T-cell (primary cell): ENCODE data around the gene PSME3. TPM values are rescaled to one million over a fixed set of nuclear protein-coding genes. Genes with fewer than 3 reads are reported as not detected.
A peak's percentile ranks its signal among the peaks of the same experiment; 100 is the strongest.

ENCODE experiments used
- ATAC-seq, 4 experiments: fragments of 200-7000 bp in 3 of 4; fragments of 150-1000 bp in 1 of 4; cut with Tn5 transposase; replicated peaks in 1 of 4; 1 replicate in 3 of 4; 2 replicates in 1 of 4; pipeline ENCODE4 v1.10.0; 2021; ENCODE audit warnings: moderate library complexity in 3 of 4, mild to moderate bottlenecking in 2 of 4, moderate number of reproducible peaks in 1 of 4
- CTCF ChIA-PET, 2 donors: fragments of 300-600 bp; sonication (Branson Sonifier 250); formaldehyde crosslinking; loops; one replicate each; lab custom pipeline; 2022; ENCODE audit warnings: antibody characterized with exemption in 2 of 2; lab: Charles Lee
- POLR2A ChIA-PET, 2 donors: fragments of 300-600 bp; sonication (Branson Sonifier 250); formaldehyde crosslinking; loops; one replicate each; lab custom pipeline; 2022; ENCODE audit warnings: antibody characterized with exemption in 2 of 2; lab: Charles Lee
- DNase-seq, 35 experiments: peaks; one replicate each; pipeline versions ENCODE4 v3.0.0 to v3.0.0-alpha.2; 2013 to 2023
- H3K27ac ChIP-seq: one replicate; pipeline ENCODE4 v1.5.1; 2013; ENCODE audit warnings: low read length
- H3K27me3 ChIP-seq, 2 experiments: replicated peaks in 1 of 2; 1 replicate in 1 of 2; 2 replicates in 1 of 2; pipeline versions ENCODE4 v1.6.1 to v1.7.0; 2013; ENCODE audit warnings: low read length in 1 of 2, mixed read lengths in 1 of 2; ENCODE audit not compliant: control insufficient read depth in 2 of 2, insufficient read depth in 2 of 2; ENCODE audit errors: extremely low read depth in 1 of 2
- H3K36me3 ChIP-seq, 2 donors: 1 replicate in 1 of 2; 2 replicates in 1 of 2; pipeline versions ENCODE4 v1.6.1 to v1.7.0; 2013; ENCODE audit warnings: low read length in 1 of 2; ENCODE audit not compliant: control insufficient read depth in 2 of 2, insufficient read depth in 1 of 2; ENCODE audit errors: extremely low read depth in 1 of 2
- H3K4me1 ChIP-seq, 2 experiments: 1 replicate in 1 of 2; 2 replicates in 1 of 2; pipeline versions ENCODE4 v1.6.1 to v1.7.0; 2013; ENCODE audit warnings: low read length in 2 of 2, mixed read lengths in 1 of 2; ENCODE audit not compliant: insufficient read depth in 2 of 2, control insufficient read depth in 1 of 2; ENCODE audit errors: extremely low read depth in 1 of 2
- H3K4me3 ChIP-seq, 2 donors: 1 replicate in 1 of 2; 2 replicates in 1 of 2; pipeline versions ENCODE4 v1.5.1 to v1.7.0; 2013; ENCODE audit warnings: mild to moderate bottlenecking in 2 of 2, low read length in 1 of 2, moderate library complexity in 1 of 2; ENCODE audit not compliant: control insufficient read depth in 1 of 2; ENCODE audit errors: extremely low read depth in 1 of 2
- H3K9me3 ChIP-seq: 2 replicates; pipeline ENCODE4 v1.7.0; 2013
- H3K27ac Mint-ChIP-seq, 2 donors: one replicate each; pipeline ENCODE4 v1.8.0; 2020 to 2021; ENCODE audit warnings: mild to moderate bottlenecking in 2 of 2, mixed read lengths in 2 of 2
- H3K27me3 Mint-ChIP-seq, 2 donors: one replicate each; pipeline ENCODE4 v1.8.0; 2021 to 2022; ENCODE audit warnings: mixed read lengths in 2 of 2
- H3K36me3 Mint-ChIP-seq: one replicate; pipeline ENCODE4 v1.8.0; 2021; ENCODE audit warnings: mixed read lengths
- H3K4me1 Mint-ChIP-seq, 3 donors: one replicate each; pipeline ENCODE4 v1.8.0; 2020 to 2022; ENCODE audit warnings: mixed read lengths in 3 of 3, mild to moderate bottlenecking in 1 of 3
- H3K4me3 Mint-ChIP-seq, 3 donors: one replicate each; pipeline ENCODE4 v1.8.0; 2020 to 2022; ENCODE audit warnings: mild to moderate bottlenecking in 3 of 3, mixed read lengths in 3 of 3, moderate library complexity in 3 of 3
- H3K9me3 Mint-ChIP-seq, 3 donors: one replicate each; pipeline ENCODE4 v1.8.0; 2020 to 2022; ENCODE audit warnings: mixed read lengths in 3 of 3
- WGBS: methylation state at CpG from one replicate; pipeline ENCODE4 v1.1.5; 2013; ENCODE audit warnings: missing lambda C conversion rate; ENCODE audit not compliant: insufficient coverage; 5-methylcytosine and 5-hydroxymethylcytosine counted together
- total RNA-seq, 35 experiments: library from RNA in 6 of 35; stranded (reverse) in 6 of 35; fragments of 120-200 nt in 1 of 35; gene quantifications; one replicate each; pipeline versions ENCODE4 v1.2.1 to v1.2.4 and lab custom pipeline; 2013 to 2026

Gene PSME3
- total RNA-seq, 5 donors from 2014 or later (not counting 1 experiment from before 2014, with no cell fraction given) = 68.0 to 79.1 (median 77.2) TPM

GRCh38 chr17:42841975-42842685 is 8.9 kb downstream of the PSME3 start:
- Mint-ChIP-seq H3K36me3 (peaks cover 46% of the 10 kb centered on the region), H3K27me3 (no peaks in the 10 kb centered on the region), H3K9me3 (no peaks in the 10 kb centered on the region), H3K4me1 (peaks cover 0 to 8% (median 6%) of the 10 kb centered on the region in 3 donors), H3K27ac (no peak overlapping the region), H3K4me3 (no peak overlapping the region)
- Histone ChIP-seq H3K9me3 (no peaks in the 10 kb centered on the region), H3K27me3 (no peaks in the 10 kb centered on the region), H3K27ac (no peak overlapping the region), H3K36me3 (peaks cover 9 to 72% of the 10 kb centered on the region in 2 donors), H3K4me3 (no peak overlapping the region), H3K4me1 (no peaks in the 10 kb centered on the region)
- 80% methylated on average over 1 of the region's 11 CpGs for WGBS
- no peak for ATAC-seq
- CTCF ChIA-PET = interaction anchor here in 1 of 2 donors (0.8 kb wide), 1 partner anchor 9 kb away, joined by 3 read pairs; the partner anchor contains the start of gene PSME3
- POLR2A ChIA-PET = no interaction called here
- no peak for DNase-seq

GRCh38 chr17:42843358-42843934 is 10.2 kb downstream of the PSME3 start:
- no peak overlapping the region for H3K27ac ChIP-seq
- CTCF ChIA-PET = interaction anchor here in 1 of 2 donors (0.8 to 1.2 kb wide), 2 partner anchors 10 to 496 kb away, joined by 3 to 4 read pairs; partner anchors contain the start of gene PSME3
- Mint-ChIP-seq H3K27me3 (no peaks in the 10 kb centered on the region), H3K9me3 (no peaks in the 10 kb centered on the region), H3K36me3 (peaks cover 40% of the 10 kb centered on the region), H3K4me3 (no peak overlapping the region), H3K4me1 (peaks cover 0 to 8% (median 6%) of the 10 kb centered on the region in 3 donors), H3K27ac (no peak overlapping the region)
- peaks cover 9 to 59% of the 10 kb centered on the region in 2 donors for H3K36me3 ChIP-seq
- peak in 2 of 35 experiments; percentile 10 to 48 for DNase-seq
- WGBS = no CpG with 5 or more reads among the region's 6 CpGs
- no peaks in the 10 kb centered on the region for H3K27me3 ChIP-seq
- POLR2A ChIA-PET = interaction anchor here in 1 of 2 donors (0.6 kb wide), 1 partner anchor 128 kb away, joined by 7 read pairs; no protein-coding TSS in a partner anchor
- ATAC-seq = peak in 1 of 4 experiments; percentile 39
- no peak overlapping the region for H3K4me3 ChIP-seq
- H3K9me3 ChIP-seq = no peaks in the 10 kb centered on the region
- no peaks in the 10 kb centered on the region for H3K4me1 ChIP-seq

- no peak within 1 kb of the TSS for H3K27ac ChIP-seq
- no peaks in the 10 kb centered on the region for H3K27me3 ChIP-seq
- H3K9me3 ChIP-seq = no peaks in the 10 kb centered on the region
- 88% methylated on average over 1 of the region's 4 CpGs for WGBS
- POLR2A ChIA-PET = interaction anchor here in 1 of 2 donors (0.5 kb wide), 1 partner anchor 280 kb away, joined by 3 read pairs; no protein-coding TSS in a partner anchor
- no peak within 1 kb of the TSS for H3K4me3 Mint-ChIP-seq
- no peak within 1 kb of the TSS for H3K4me3 ChIP-seq
- H3K27me3 Mint-ChIP-seq = no peaks in the 10 kb centered on the region
- H3K36me3 ChIP-seq = peaks cover 5 to 51% of the 10 kb centered on the region in 2 donors
- CTCF ChIA-PET = no interaction called here
- H3K4me1 ChIP-seq = no peaks in the 10 kb centered on the region
- no peak within 1 kb of the TSS for H3K27ac Mint-ChIP-seq
- peaks cover 32% of the 10 kb centered on the region for H3K36me3 Mint-ChIP-seq
- no peaks in the 10 kb centered on the region for H3K9me3 Mint-ChIP-seq
- H3K4me1 Mint-ChIP-seq = peaks cover 0 to 8% (median 6%) of the 10 kb centered on the region in 3 donors
- ATAC-seq (no peak), DNase-seq (no peak)
Measured at GRCh38 chr17:42844271-42844670, 11.1 kb downstream of the PSME3 start, which contains the start of gene AOC2. Gene AOC2 (plus strand): TSS chr17:42844580. CDS start chr17:42844627, 47 bp downstream.

GRCh38 chr17:42844761-42845555 is 11.8 kb downstream of the PSME3 start:
- Mint-ChIP-seq H3K9me3 (no peaks in the 10 kb centered on the region), H3K27ac (no peak overlapping the region), H3K27me3 (no peaks in the 10 kb centered on the region), H3K36me3 (peaks cover 29% of the 10 kb centered on the region), H3K4me3 (no peak overlapping the region), H3K4me1 (peaks cover 0 to 8% (median 6%) of the 10 kb centered on the region in 3 donors)
- ChIA-PET CTCF (no interaction called here), POLR2A (interaction anchor here in 1 of 2 donors (0.5 kb wide), 1 partner anchor 279 kb away, joined by 3 read pairs; no protein-coding TSS in a partner anchor)
- H3K4me3 ChIP-seq = no peak overlapping the region
- peaks cover 5 to 46% of the 10 kb centered on the region in 2 donors for H3K36me3 ChIP-seq
- H3K4me1 ChIP-seq = no peaks in the 10 kb centered on the region
- H3K27ac ChIP-seq = no peak overlapping the region
- DNase-seq (no peak), ATAC-seq (no peak)
- H3K27me3 ChIP-seq = no peaks in the 10 kb centered on the region
- WGBS = 96% methylated on average over 13 of the region's 24 CpGs
- no peaks in the 10 kb centered on the region for H3K9me3 ChIP-seq

- H3K27ac ChIP-seq = no peak overlapping the region
- peak overlapping the region in 1 of 2 donors; percentile 44 for H3K27ac Mint-ChIP-seq
- H3K27me3 Mint-ChIP-seq = no peaks in the 10 kb centered on the region
- 91% methylated on average over 6 of the region's 12 CpGs for WGBS
- no peaks in the 10 kb centered on the region for H3K9me3 ChIP-seq
- H3K36me3 Mint-ChIP-seq = peaks cover 29% of the 10 kb centered on the region
- ATAC-seq (no peak), DNase-seq (no peak)
- peaks cover 5 to 44% of the 10 kb centered on the region in 2 donors for H3K36me3 ChIP-seq
- H3K4me1 Mint-ChIP-seq = peaks cover 0 to 8% (median 6%) of the 10 kb centered on the region in 3 donors
- H3K27me3 ChIP-seq = no peaks in the 10 kb centered on the region
- no peak overlapping the region for H3K4me3 ChIP-seq
- H3K4me1 ChIP-seq = no peaks in the 10 kb centered on the region
- ChIA-PET POLR2A (no interaction called here), CTCF (no interaction called here)
- H3K9me3 Mint-ChIP-seq = no peaks in the 10 kb centered on the region
- no peak overlapping the region for H3K4me3 Mint-ChIP-seq
Measured at GRCh38 chr17:42845556-42845917, 12.3 kb downstream of the PSME3 start.
